Stimulated activated CD4-positive, alpha-beta T cell treated with anti-CD3 and anti-CD28 coated beads, Interleukin-4, amount 100 ng/mL, for 48 hours (primary cell): ENCODE data around the gene MRPL14.
"Not testable (repeated sequence)": the region's sequence is repeated elsewhere in the genome, so short reads cannot be mapped to it uniquely, and the experiment has no call there.

Experiments used
- DNase-seq, 2 donors: peaks; one replicate each; pipeline ENCODE4 v3.0.0-alpha.2; 2020; ENCODE audit warnings: low read depth in 2 of 2

Gene MRPL14

DNA sequence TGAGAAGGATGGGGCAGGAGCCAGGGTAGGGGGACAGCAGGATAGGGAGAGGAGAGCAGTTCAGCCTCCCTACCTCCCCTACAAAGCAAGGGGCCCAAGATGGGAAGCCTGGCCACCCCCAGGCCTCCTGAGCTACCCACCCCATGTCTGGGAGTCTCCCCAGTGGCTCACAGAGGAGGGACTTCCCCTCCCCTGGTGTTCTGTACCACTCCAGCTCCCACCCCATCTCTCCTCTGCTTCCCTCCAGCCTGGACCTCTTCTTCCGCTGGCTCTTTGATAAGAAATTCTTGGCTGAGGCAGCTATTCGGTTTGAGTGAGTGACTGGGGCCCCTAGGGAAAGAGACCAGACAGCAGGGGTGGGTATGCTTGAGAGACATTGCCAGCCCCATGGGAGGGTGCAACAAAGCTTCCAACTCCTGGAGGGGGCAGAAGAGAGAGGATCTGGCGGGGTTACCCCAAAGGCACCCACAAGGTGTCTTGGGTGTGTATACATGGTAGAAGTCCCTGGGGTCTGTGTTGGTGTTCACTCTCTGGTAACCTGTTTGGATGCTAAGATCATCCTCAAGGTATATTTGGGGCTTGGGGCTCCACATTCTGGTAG, 23.2 kb upstream of the MRPL14 start:
- DNase-seq = no peak

GRCh38 chr6:44149369-44150012, 22.2 kb upstream of the MRPL14 start:
- no peak for DNase-seq

DNA sequence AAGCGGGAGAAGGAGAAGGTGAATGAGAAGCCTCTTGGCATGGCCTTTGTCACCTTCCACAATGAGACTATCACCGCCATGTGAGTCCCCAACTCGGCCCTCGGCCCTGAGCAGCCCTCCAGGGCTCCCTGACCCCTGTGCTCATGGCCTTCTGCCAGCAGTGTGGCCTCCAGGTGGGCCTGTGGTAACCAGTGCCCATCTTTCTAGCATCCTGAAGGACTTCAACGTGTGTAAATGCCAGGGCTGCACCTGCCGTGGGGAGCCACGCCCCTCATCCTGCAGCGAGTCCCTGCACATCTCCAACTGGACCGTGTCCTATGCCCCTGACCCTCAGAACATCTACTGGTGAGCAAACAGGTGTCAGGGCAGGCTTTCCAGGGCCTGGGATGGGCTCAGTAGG, 21.1 kb upstream of the MRPL14 start:
- no peak for DNase-seq

DNA sequence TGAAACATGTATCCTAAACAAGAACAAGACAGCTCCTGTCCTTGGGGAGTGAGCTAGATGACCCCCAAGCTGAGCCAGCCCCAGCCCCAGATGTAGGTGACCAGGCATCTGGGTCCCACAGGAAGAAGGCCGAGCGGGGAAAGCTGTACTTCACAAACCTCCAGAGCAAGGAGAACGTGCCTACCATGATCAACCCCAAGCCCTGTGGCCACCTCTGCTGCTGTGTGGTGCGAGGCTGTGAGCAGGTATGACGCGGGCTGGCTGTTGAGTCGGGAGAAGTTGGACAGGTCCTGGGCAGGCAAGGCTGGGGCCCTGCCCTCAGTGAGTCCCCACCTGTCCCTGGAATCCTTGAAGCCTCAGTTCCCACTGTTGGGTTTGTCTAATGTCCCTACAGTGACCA, 20.0 kb upstream of the MRPL14 start:
- DNase-seq = no peak

DNA sequence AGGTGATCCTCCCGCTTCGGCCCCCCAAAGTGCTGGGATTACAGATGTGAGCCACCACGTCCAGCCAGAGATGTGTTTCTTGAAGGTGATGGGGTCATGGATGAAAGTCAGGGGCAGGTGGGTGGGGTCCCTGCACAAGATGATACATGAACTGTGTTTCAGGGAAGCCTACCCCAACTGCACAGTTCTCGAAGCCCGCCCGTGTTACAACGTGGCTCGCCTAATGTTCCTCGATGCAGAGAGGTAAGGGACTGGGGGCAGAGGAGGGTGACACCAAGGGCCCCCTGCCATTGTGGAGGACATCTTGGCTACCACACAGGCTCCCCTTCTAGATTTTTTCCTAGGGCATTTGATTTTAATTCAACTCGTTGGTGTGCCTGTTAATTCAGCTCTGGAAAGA, 19.4 kb upstream of the MRPL14 start:
- no peak for DNase-seq

DNA sequence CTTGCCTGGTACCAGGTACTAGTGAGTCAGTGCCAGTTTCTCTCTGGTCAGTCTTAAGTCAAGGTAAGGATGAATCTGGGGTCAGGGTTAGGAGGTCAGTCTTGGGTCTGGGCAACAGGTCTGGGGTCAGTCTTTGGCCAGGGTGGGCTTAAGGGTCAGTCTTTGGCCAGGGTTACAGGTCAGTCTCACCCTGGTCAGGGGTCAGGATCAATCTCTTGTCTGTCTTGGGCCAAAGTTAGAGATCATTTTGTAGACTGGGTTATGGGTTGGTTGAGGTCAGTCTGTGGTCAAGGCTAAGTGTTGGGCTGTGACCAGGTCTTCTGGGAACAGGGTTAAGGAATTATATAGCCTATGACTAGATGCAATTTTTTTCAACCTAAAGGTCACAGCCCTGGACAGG, 18.6 kb upstream of the MRPL14 start:
- DNase-seq = no peak

GRCh38 chr6:44144536-44144935, 17.3 kb upstream of the MRPL14 start:
- DNase-seq = not testable (repeated sequence)

DNA sequence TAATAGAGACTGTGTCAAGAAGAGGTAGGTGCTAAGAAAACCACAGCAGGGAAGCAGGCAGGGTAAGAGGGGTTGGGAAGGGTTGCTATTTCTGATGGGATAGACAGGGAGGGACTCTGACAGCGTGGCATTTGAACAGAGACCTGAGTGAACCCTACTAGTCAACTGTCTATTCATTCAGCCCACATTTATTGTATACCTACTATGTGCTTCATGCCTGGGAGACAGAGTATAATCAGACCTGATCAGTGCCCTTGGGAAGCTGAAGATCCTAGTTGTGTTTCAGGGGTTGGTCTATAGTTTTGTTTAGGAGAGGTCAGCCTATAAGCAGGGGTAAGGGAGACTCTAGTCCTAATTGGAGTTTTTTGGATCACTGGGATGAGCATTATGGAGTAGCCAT, 16.5 kb upstream of the MRPL14 start:
- DNase-seq = no peak

DNA sequence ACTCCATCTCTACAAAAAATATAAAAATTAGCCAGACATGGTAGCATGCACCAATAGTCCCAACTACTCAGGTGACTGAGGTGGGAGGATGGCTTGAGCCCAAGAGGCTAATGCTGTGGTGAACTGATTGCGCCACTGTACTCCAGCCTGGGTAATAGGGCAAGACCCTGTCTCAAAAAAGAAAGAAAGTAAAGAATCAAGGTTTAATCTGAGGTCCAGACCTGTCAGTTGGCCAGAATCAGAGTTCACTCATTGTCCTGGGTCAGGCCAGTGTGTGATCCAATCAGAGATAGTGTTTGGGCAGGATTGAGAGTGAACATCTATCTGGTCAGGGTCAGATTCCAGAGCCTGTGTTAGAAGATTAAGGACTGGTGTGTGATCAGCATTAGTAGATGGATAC, 15.6 kb upstream of the MRPL14 start:
- DNase-seq = no peak

DNA sequence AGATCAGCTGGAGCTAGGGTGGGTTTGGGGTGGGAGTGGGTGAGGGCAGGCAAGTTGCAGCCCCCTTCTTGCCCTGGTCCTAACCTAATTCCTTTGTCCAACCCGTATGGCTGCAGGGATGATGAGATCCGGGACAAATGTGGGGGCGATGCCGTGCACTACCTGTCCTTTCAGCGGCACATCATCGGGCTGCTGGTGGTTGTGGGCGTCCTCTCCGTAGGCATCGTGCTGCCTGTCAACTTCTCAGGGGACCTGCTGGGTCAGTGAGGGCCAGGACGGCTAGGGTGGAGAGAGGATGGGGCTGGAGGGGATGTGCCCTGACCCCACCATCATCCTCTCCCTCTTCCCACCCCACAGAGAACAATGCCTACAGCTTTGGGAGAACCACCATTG, 12.1 kb upstream of the MRPL14 start:
- DNase-seq = no peak

- no peak for DNase-seq
These were observed 11.6 kb upstream of the MRPL14 start for GRCh38 chr6:44138717-44139350.

- no peak for DNase-seq
These were observed 8.6 kb upstream of the MRPL14 start for GRCh38 chr6:44135875-44136274.

GRCh38 chr6:44135173-44135758, 8.0 kb upstream of the MRPL14 start:
- no peak for DNase-seq

DNA sequence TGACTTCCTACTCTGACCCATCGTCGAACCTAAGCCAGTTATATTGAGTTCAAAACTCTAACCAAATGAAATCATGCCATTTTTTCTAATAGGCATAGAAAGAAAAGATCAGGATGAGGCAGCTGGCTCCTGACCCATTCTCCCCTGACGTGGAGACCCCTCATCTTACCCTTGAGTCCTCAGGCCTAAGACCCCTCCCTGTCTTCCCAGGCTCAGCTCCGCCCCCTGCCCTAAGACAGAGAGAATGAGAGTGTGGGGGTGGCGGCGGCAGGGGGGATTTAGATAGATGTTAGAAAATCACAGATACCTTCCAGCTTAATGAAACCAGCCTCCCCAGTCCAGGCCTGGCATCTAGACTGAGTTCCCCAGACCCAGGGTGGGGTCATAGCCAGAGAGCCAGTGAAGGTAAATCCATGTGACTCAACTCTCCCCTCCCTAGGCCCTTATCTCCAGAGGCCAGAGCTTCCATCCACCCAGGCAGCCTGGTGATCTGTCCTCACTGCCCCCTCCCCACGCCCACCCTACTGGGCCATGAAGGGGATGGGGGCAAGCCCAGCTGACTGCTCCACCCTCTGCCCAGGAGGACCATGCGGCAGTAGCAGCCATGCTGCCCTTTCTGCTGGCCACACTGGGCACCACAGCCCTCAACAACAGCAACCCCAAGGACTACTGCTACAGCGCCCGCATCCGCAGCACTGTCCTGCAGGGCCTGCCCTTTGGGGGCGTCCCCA, 6.9 kb upstream of the MRPL14 start:
- DNase-seq = no peak

DNA sequence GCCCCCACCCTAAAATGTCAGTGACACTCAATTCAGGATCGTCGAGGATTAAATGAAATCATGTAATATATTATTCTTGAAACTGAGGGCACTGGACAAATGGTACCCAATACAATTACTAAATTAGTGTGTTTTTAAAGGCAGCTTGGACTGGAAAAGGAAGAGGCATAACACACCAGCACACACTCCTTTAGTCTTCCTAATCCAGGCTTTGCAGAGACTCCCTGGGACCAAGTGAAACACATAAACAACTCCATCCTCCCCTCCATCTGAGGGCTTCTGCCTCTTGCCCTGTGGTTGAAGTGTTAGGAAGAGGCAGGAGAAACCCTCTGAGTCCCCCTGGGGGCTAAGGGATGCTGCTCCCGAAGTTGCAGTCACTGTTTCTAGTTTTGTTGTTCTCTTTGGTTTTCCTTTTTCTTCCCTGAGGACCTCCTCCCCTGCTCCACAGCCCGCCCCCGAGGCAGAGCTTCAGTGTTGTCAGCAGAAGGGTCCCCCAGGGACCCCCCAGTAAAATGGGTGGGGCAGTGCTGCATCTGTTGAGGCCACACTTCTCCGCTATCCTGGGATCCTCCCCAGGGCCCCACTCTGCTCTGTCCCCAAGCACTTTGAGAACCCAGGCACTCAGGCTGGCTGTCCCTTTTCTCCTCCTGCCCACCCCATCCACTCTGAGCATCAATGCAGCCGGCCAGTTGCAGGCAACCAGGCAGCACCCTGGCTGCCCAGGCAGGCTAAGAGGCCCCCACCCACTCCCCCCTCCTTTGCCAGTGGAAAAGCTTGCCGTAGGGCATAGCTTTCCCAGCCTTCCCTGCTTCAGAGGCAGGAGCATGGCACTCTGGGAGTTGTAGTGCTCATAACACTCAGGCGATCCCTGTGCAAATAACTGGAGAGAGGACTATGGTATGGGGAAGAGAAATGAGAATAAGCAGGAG, 6.0 kb upstream of the MRPL14 start:
- DNase-seq = no peak

DNA sequence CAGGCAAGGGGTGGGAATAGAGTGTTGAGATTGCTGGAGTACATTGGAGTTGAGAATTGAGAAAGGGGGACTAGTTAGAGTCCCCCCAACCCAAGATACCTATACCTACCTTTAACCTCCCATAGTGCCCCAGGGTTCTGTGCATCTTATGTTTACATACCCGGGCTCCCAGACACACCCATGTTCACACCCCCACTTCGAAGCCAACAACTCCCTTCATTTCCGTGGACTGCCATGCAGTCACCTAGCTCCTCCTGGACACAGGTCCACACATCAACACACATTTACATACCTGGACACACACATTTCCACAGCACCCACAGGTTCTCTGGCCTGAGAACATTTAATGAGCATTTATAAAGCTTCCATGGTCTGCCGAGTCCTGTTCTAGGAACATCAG, 5.2 kb upstream of the MRPL14 start:
- DNase-seq = no peak

DNA sequence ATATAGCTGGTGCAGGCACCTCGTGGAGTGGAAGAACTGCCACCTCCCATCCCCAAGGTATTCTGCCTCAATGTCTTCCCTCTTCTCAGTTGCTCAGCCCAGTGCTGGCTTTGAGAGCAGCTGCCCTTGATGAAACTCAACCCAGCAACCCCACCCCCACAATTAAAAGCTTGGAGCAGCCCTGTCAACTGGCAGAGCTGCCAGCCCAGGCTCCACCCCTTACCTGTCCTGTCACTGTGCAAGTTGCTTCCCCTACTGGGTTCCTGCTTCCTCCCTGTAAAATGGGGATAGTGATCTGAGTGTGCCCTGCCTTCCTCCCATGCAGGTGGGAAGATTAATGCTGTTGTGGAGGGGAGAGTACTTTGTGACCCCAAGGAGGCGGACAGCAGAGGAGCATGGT, 4.6 kb upstream of the MRPL14 start:
- DNase-seq = no peak

DNA sequence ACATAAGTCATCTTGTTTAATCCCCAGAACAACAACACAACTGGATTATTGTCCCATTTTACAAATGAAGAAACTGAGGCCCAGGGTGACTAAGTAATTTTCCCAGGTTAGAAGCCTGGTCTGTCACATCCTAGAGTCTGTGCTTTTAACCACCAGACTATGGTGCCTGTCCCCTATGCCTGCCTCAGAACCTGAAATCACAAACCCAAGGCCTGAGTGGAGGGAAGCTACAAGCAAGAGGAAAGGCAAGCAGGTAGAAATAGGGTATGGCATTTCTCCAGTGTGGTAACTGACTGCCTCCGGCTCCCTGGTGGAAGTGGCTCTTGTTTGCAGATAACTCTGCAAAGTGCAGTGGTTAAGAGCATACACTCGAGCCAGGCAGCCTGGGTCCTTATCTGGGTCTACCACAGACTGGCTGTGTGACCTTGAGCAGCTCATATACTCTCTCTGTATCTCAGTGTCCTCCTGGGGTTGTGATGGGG, 2.6 kb upstream of the MRPL14 start:
- no peak for DNase-seq

DNA sequence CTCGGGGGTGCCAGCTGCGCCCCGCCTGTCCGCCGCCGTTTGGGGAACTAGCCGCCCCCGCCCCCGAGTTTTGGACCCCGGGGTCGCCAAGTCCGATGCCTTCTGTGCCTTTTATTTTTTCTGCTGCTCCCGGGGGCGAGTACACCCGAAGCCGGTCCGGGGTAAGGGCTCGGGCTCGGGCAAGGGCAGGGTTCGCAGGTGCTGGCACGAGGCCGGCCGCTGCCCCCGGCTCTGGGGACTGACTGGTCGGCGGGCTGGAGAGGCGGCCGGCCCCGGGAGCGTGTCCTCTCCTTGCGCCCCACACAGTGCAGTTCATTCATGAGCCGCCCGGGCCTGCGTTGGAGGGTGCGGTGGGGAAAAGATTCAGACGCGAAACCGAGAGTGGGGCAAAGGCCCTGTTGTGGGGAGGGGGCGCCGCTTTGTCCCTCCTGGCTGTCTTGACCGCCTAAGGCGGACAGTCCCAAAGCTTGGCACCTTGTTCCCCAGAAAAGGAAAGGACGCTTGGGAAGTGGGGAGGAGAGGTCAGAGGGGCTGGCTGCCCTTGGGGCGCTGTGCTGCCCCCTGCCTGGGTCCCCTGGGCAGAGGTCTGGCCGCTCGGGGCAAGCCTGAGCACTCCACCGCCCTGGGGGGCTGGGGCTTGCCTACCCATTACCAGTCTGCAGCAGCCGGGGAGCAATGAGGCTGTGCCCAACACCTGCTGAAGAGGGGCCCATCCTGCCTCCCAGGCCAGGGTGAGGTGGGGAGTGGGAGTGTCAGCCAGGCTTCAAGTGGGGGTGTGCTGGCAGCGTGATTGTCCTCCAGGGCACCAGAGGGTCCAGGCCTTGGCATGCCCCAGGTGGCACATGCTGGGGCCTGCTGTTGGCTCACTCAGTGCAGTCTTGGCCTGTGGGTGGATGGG, 1.0 kb upstream of the MRPL14 start:
- no peak for DNase-seq
